ENCODE data around the gene NRXN3. TPM values are rescaled to one million over a fixed set of nuclear protein-coding genes. Genes with fewer than 3 reads are reported as not detected.

Gene NRXN3
- total RNA-seq, 2 donors from 2014 or later, result not detected

GRCh38 chr14:79281244-79282152 is 1111.3 kb downstream of the NRXN3 start:
- Mint-ChIP-seq H3K9me3 (no peaks in the 10 kb centered on the region), H3K27me3 (ENCODE audit: low read depth) (peaks cover 44% of the 10 kb centered on the region), H3K4me3 (no peak overlapping the region), H3K36me3 (ENCODE audit: insufficient read depth in 2 of 2) (peaks cover 4 to 12% of the 10 kb centered on the region in 2 donors), H3K4me1 (ENCODE audit: low read depth) (peaks cover 5% of the 10 kb centered on the region), H3K27ac (no peak overlapping the region)
- DNase-seq (no peak), ATAC-seq (replicated peaks in 1 of 2) (no peak)

DNA sequence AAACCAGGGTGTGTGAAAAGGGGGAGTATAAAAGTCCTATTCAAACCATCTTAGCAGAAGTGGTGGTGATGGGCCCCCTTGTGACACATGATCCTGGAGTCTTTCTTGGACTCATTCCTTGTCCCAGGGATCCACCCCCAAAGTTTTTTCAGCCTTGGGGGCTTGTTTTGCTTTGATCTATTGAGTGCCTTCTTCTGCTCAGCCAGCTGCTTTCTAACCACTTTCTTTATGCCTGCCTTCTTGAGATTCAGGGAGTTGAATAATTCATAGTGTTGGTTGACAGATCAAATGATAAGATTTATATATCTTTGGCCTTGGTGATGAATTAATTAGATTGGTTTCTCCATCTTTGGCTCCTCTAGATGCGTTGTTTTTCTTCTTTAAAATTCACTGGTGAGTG is 1114.4 kb downstream of the NRXN3 start:
- Mint-ChIP-seq H3K27ac (no peak overlapping the region), H3K27me3 (ENCODE audit: low read depth) (peaks cover 28% of the 10 kb centered on the region), H3K4me1 (ENCODE audit: low read depth) (peaks cover 5% of the 10 kb centered on the region), H3K4me3 (no peak overlapping the region), H3K9me3 (no peaks in the 10 kb centered on the region), H3K36me3 (ENCODE audit: insufficient read depth in 2 of 2) (peaks cover 4 to 11% of the 10 kb centered on the region in 2 donors)
- DNase-seq, result no peak
- ATAC-seq (replicated peaks in 1 of 2), result no peak

DNA sequence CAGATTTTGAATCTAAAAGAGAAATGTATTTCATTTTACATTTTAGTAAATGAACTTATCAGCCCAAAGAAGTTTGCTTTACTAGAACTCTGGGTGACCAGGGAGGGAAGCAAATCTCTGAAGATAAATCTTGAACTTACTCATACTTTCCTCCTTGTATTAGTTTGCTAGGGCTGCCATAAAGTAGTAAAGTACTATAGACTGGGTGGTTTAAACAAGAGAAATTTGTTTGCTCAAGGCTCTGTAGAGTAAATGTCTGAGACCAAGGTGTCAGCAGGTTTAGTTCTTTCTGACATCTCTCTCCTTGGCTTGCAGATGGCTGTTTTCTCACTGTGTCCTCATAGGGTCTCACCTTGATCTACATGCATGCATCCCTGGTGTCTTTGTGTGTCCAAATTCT is 1115.1 kb downstream of the NRXN3 start:
- Mint-ChIP-seq H3K27me3 (ENCODE audit: low read depth) (peaks cover 22% of the 10 kb centered on the region), H3K36me3 (ENCODE audit: insufficient read depth in 2 of 2) (peaks cover under 1 to 5% of the 10 kb centered on the region in 2 donors), H3K9me3 (peaks cover 0 to 2% of the 10 kb centered on the region in 2 donors), H3K4me3 (no peak overlapping the region), H3K4me1 (ENCODE audit: low read depth) (peaks cover 2% of the 10 kb centered on the region), H3K27ac (no peak overlapping the region)
- DNase-seq (no peak), ATAC-seq (replicated peaks in 1 of 2) (no peak)

GRCh38 chr14:79287976-79288375 is 1117.8 kb downstream of the NRXN3 start:
- ATAC-seq (replicated peaks in 1 of 2) (no peak), DNase-seq (no peak)
- Mint-ChIP-seq H3K27me3 (ENCODE audit: low read depth) (no peaks in the 10 kb centered on the region), H3K36me3 (ENCODE audit: insufficient read depth in 2 of 2) (no peaks in the 10 kb centered on the region), H3K9me3 (peaks cover 0 to 3% of the 10 kb centered on the region in 2 donors), H3K4me1 (ENCODE audit: low read depth) (no peaks in the 10 kb centered on the region), H3K4me3 (no peak overlapping the region), H3K27ac (no peak overlapping the region)

GRCh38 chr14:79293482-79294177 is 1123.5 kb downstream of the NRXN3 start:
- DNase-seq, result no peak
- Mint-ChIP-seq H3K9me3 (peaks cover 2 to 10% of the 10 kb centered on the region in 2 donors), H3K27ac (no peak overlapping the region), H3K4me1 (ENCODE audit: low read depth) (no peaks in the 10 kb centered on the region), H3K4me3 (no peak overlapping the region), H3K36me3 (ENCODE audit: insufficient read depth in 2 of 2) (peaks cover 0 to 1% of the 10 kb centered on the region in 2 donors), H3K27me3 (ENCODE audit: low read depth) (peaks cover 6% of the 10 kb centered on the region)
- no peak for ATAC-seq (replicated peaks in 1 of 2)

GRCh38 chr14:79294499-79294898 is 1124.3 kb downstream of the NRXN3 start:
- Mint-ChIP-seq H3K27ac (no peak overlapping the region), H3K27me3 (ENCODE audit: low read depth) (peaks cover 6% of the 10 kb centered on the region), H3K4me1 (ENCODE audit: low read depth) (no peaks in the 10 kb centered on the region), H3K36me3 (ENCODE audit: insufficient read depth in 2 of 2) (peaks cover 0 to 1% of the 10 kb centered on the region in 2 donors), H3K4me3 (no peak overlapping the region), H3K9me3 (peaks cover 2 to 10% of the 10 kb centered on the region in 2 donors)
- no peak for DNase-seq
- ATAC-seq (replicated peaks in 1 of 2), result no peak

DNA sequence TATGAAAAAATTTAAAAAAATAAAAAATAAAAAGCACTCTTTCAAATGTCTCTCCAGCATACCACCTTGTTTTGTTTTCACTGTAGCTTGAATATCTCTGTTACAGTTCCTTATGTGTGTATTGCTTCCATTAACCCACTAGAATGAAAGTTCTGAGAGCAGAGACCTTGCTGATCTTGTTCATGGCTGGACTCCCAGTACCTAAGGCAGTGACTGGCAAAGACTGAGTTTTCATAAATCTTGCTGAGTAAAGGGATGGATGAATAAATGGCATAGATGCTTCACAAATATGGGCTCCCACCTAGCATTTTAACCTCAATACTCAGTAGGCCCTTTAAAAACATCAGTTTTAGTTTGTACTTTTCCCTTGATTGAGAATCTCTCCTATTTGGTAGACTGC is 1125.2 kb downstream of the NRXN3 start:
- ATAC-seq (replicated peaks in 1 of 2) (no peak), DNase-seq (no peak)
- no peak overlapping the region for H3K27ac Mint-ChIP-seq
- no peaks in the 10 kb centered on the region for H3K4me1 Mint-ChIP-seq (ENCODE audit: low read depth)
- peaks cover 2 to 7% of the 10 kb centered on the region in 2 donors for H3K9me3 Mint-ChIP-seq
- no peak overlapping the region for H3K4me3 Mint-ChIP-seq
- peaks cover 0 to 1% of the 10 kb centered on the region in 2 donors for H3K36me3 Mint-ChIP-seq (ENCODE audit: insufficient read depth in 2 of 2)
- H3K27me3 Mint-ChIP-seq (ENCODE audit: low read depth), result peaks cover 6% of the 10 kb centered on the region

GRCh38 chr14:79298373-79298772 is 1128.2 kb downstream of the NRXN3 start:
- Mint-ChIP-seq H3K27me3 (ENCODE audit: low read depth) (peaks cover 6% of the 10 kb centered on the region), H3K4me3 (no peak overlapping the region), H3K36me3 (ENCODE audit: insufficient read depth in 2 of 2) (peaks cover 0 to 1% of the 10 kb centered on the region in 2 donors), H3K4me1 (ENCODE audit: low read depth) (no peaks in the 10 kb centered on the region), H3K27ac (no peak overlapping the region), H3K9me3 (peaks cover 5 to 12% of the 10 kb centered on the region in 2 donors)
- no peak for DNase-seq
- ATAC-seq (replicated peaks in 1 of 2), result no peak

DNA sequence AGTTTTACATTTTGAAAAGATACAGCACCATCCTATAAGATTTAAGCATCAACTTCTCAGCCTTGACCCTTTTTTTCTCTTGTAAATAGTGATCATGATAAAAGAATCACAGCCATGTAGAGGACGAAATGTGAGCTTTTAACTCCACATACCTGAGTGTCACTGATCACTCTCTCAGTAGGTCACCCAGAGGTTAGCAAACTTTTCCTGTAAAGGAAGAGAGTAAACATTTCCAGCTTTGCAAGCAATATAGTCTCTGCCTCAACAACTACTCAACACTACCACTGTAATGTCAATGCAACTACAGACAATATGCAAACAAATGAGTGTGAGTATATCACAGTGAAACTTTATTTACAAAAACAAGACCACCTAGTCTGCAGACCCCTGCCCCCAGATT is 1129.0 kb downstream of the NRXN3 start:
- Mint-ChIP-seq H3K9me3 (peaks cover 5 to 10% of the 10 kb centered on the region in 2 donors), H3K36me3 (ENCODE audit: insufficient read depth in 2 of 2) (peaks cover 0 to 1% of the 10 kb centered on the region in 2 donors), H3K27me3 (ENCODE audit: low read depth) (peaks cover 6% of the 10 kb centered on the region), H3K4me3 (no peak overlapping the region), H3K4me1 (ENCODE audit: low read depth) (no peaks in the 10 kb centered on the region), H3K27ac (no peak overlapping the region)
- DNase-seq, result no peak
- no peak for ATAC-seq (replicated peaks in 1 of 2)

- DNase-seq (no peak), ATAC-seq (replicated peaks in 1 of 2) (no peak)
- H3K27ac Mint-ChIP-seq, result no peak overlapping the region
- H3K4me1 Mint-ChIP-seq (ENCODE audit: low read depth), result no peaks in the 10 kb centered on the region
- H3K9me3 Mint-ChIP-seq, result peaks cover 6 to 10% of the 10 kb centered on the region in 2 donors
- H3K27me3 Mint-ChIP-seq (ENCODE audit: low read depth), result no peaks in the 10 kb centered on the region
- H3K36me3 Mint-ChIP-seq (ENCODE audit: insufficient read depth in 2 of 2), result no peaks in the 10 kb centered on the region
- H3K4me3 Mint-ChIP-seq, result no peak overlapping the region
Observed at GRCh38 chr14:79304279-79304678, 1134.1 kb downstream of the NRXN3 start.

- no peak overlapping the region for H3K27ac Mint-ChIP-seq
- no peak overlapping the region for H3K4me3 Mint-ChIP-seq
- ATAC-seq (replicated peaks in 1 of 2), result no peak
- H3K27me3 Mint-ChIP-seq (ENCODE audit: low read depth), result no peaks in the 10 kb centered on the region
- H3K36me3 Mint-ChIP-seq (ENCODE audit: insufficient read depth in 2 of 2), result no peaks in the 10 kb centered on the region
- no peaks in the 10 kb centered on the region for H3K4me1 Mint-ChIP-seq (ENCODE audit: low read depth)
- no peak for DNase-seq
- H3K9me3 Mint-ChIP-seq, result peaks cover 3 to 9% of the 10 kb centered on the region in 2 donors
Observed at GRCh38 chr14:79306546-79306945, 1136.4 kb downstream of the NRXN3 start.

- Mint-ChIP-seq H3K27ac (no peak overlapping the region), H3K4me1 (ENCODE audit: low read depth) (no peaks in the 10 kb centered on the region), H3K36me3 (ENCODE audit: insufficient read depth in 2 of 2) (peaks cover 0 to 2% of the 10 kb centered on the region in 2 donors), H3K27me3 (ENCODE audit: low read depth) (no peaks in the 10 kb centered on the region), H3K9me3 (peaks cover 2 to 6% of the 10 kb centered on the region in 2 donors), H3K4me3 (no peak overlapping the region)
- no peak for DNase-seq
- ATAC-seq (replicated peaks in 1 of 2), result no peak
Observed at GRCh38 chr14:79318371-79318770, 1148.2 kb downstream of the NRXN3 start.

- H3K9me3 Mint-ChIP-seq, result peaks cover 2 to 5% of the 10 kb centered on the region in 2 donors
- H3K27me3 Mint-ChIP-seq (ENCODE audit: low read depth), result no peaks in the 10 kb centered on the region
- no peak overlapping the region for H3K27ac Mint-ChIP-seq
- H3K4me3 Mint-ChIP-seq, result no peak overlapping the region
- H3K4me1 Mint-ChIP-seq (ENCODE audit: low read depth), result no peaks in the 10 kb centered on the region
- ATAC-seq (replicated peaks in 1 of 2) (no peak), DNase-seq (no peak)
- no peaks in the 10 kb centered on the region for H3K36me3 Mint-ChIP-seq (ENCODE audit: insufficient read depth in 2 of 2)
Observed at GRCh38 chr14:79320561-79320960, 1150.4 kb downstream of the NRXN3 start.
